NCI-H510A treated with DMSO at 0.1 percent for 48 hours (cell line): ENCODE measurements around the gene DPP9.
"Not testable (repeated sequence)": the region's sequence is repeated elsewhere in the genome, so short reads cannot be mapped to it uniquely, and the experiment has no call there.

Source experiments
- DNase-seq: peaks from one replicate; lab custom pipeline; 2025; lab: John Stamatoyannopoulos, UW

Gene DPP9

GRCh38 chr19:4687396-4687795 lies 36.2 kb downstream of the DPP9 start:
- DNase-seq = no peak

- DNase-seq = no peak
Observed at GRCh38 chr19:4686700-4687099, 36.9 kb downstream of the DPP9 start.

- DNase-seq = no peak
Observed at GRCh38 chr19:4684312-4685095, 39.1 kb downstream of the DPP9 start.

- no peak for DNase-seq
Observed at GRCh38 chr19:4682417-4683200, 41.0 kb downstream of the DPP9 start.

- not testable (repeated sequence) for DNase-seq
Observed at GRCh38 chr19:4680021-4680420, 43.6 kb downstream of the DPP9 start.

- no peak for DNase-seq
Observed at GRCh38 chr19:4678881-4679790, 44.5 kb downstream of the DPP9 start.

- DNase-seq = peak; percentile 14
Observed at GRCh38 chr19:4676955-4677731, 46.5 kb downstream of the DPP9 start.

- no peak for DNase-seq
Observed at GRCh38 chr19:4675346-4675745, 48.3 kb downstream of the DPP9 start.

- no peak for DNase-seq
Observed at GRCh38 chr19:4673726-4674125, 49.9 kb downstream of the DPP9 start.

- no peak for DNase-seq
Observed at GRCh38 chr19:4673216-4673615, 50.4 kb downstream of the DPP9 start.

GRCh38 chr19:4671185-4671851 lies 52.3 kb downstream of the DPP9 start:
- no peak for DNase-seq

- DNase-seq = peak; percentile 85
Observed at GRCh38 chr19:4669723-4670480, 53.7 kb downstream of the DPP9 start, which contains the start of gene MYDGF. Gene MYDGF, minus strand, starts transcription at chr19:4670342. Its CDS starts 8 bp downstream, at chr19:4670334.

- no peak for DNase-seq
Observed at GRCh38 chr19:4664642-4665041, 59.0 kb downstream of the DPP9 start.

- DNase-seq = no peak
Observed at GRCh38 chr19:4662812-4663211, 60.8 kb downstream of the DPP9 start.

- DNase-seq = no peak
Observed at GRCh38 chr19:4662020-4662695, 61.5 kb downstream of the DPP9 start.

GRCh38 chr19:4660993-4661392 lies 62.6 kb downstream of the DPP9 start:
- DNase-seq = no peak

- no peak for DNase-seq
Observed at GRCh38 chr19:4660181-4660791, 63.4 kb downstream of the DPP9 start.

- DNase-seq = no peak
Observed at GRCh38 chr19:4657835-4658234, 65.8 kb downstream of the DPP9 start.

- DNase-seq = no peak
Observed at GRCh38 chr19:4657262-4657661, 66.4 kb downstream of the DPP9 start.
